Mucosa of descending colon (tissue), 3 donors: Measurements from ENCODE around the gene GFY. TPM values are rescaled to one million over a fixed set of nuclear protein-coding genes. Genes with fewer than 3 reads are reported as not detected.

ENCODE experiments used
- ATAC-seq: fragments of 200-7000 bp; cut with Tn5 transposase; one replicate; pipeline ENCODE4 v1.9.1; 2020; ENCODE audit warnings: mild to moderate bottlenecking, moderate library complexity
- DNase-seq, 3 donors: peaks; one replicate each; pipeline ENCODE4 v3.0.0-alpha.2; 2020
- H3K36me3 ChIP-seq: fragments of 200-600 bp; one replicate; pipeline ENCODE4 v1.8.0; 2021; ENCODE audit warnings: low read depth, mild to moderate bottlenecking
- H3K4me1 ChIP-seq: fragments of 200-600 bp; one replicate; pipeline ENCODE4 v1.8.0; 2021; ENCODE audit warnings: low read depth, mild to moderate bottlenecking
- H3K4me3 ChIP-seq: fragments of 200-600 bp; one replicate; pipeline ENCODE4 v1.8.0; 2021; ENCODE audit warnings: mild to moderate bottlenecking
- H3K9me3 ChIP-seq: fragments of 200-600 bp; one replicate; pipeline ENCODE4 v1.8.0; 2021; ENCODE audit warnings: mild to moderate bottlenecking
- CTCF ChIP-seq: fragments of 200-600 bp; IDR thresholded peaks from one replicate; pipeline ENCODE4 v1.8.0; 2022; ENCODE audit warnings: antibody characterized with exemption, mild to moderate bottlenecking
- intact Hi-C, 2 donors: fragments of 100-400 bp; cut with DNase I in 1 of 2; cut with micrococcal nuclease in 1 of 2; formaldehyde crosslinking; loops; one replicate each; pipeline versions ENCODE4 v1.11.0 to v1.11.1; 2022; cut with DNase I, micrococcal nuclease
- total RNA-seq, 3 donors: library from RNA; stranded (reverse); fragmentation: NEBNext Ultra II Directional in 2 of 3; extraction: Animal tissue kit (Norgen Biotek cat#: 25700) in 2 of 3; gene quantifications; one replicate each; pipeline versions ENCODE4 v1.2.1 to v1.2.4, GENCODE V29; 2021 to 2023
- donor health status: DM: no; HTN: no; CAD: no; lungs with moderate emphysema.
- donor health status: DM: no; HTN: no; CAD: no.
- donor health status: DM: no; HTN: yes; CAD: no.

The GFY gene
- total RNA-seq, 3 donors from 2014 or later: not detected

- no peak for TF ChIP-seq CTCF
- Histone ChIP-seq H3K9me3 (no peaks in the 10 kb centered on the region), H3K4me3 (no peak overlapping the region), H3K36me3 (no peaks in the 10 kb centered on the region), H3K4me1 (no peaks in the 10 kb centered on the region)
- intact Hi-C loops: no loop called here
- ATAC-seq (no peak), DNase-seq (no peak)
Measured at GRCh38 chr19:49400029-49400428, 25.2 kb upstream of the GFY start.

GRCh38 chr19:49403404-49404187 is 21.6 kb upstream of the GFY start:
- intact Hi-C loops: no loop called here
- H3K4me3 ChIP-seq: no peak overlapping the region
- DNase-seq (no peak), ATAC-seq (no peak)
- no peaks in the 10 kb centered on the region for H3K9me3 ChIP-seq
- TF ChIP-seq CTCF: no peak
- no peaks in the 10 kb centered on the region for H3K4me1 ChIP-seq
- H3K36me3 ChIP-seq: no peaks in the 10 kb centered on the region

GRCh38 chr19:49407079-49407478 is 18.1 kb upstream of the GFY start:
- peaks cover 6% of the 10 kb centered on the region for H3K4me1 ChIP-seq
- intact Hi-C loops: no loop called here
- H3K9me3 ChIP-seq: no peaks in the 10 kb centered on the region
- ATAC-seq: no peak
- DNase-seq: no peak
- H3K36me3 ChIP-seq: no peaks in the 10 kb centered on the region
- H3K4me3 ChIP-seq: no peak overlapping the region
- no peak for TF ChIP-seq CTCF

GRCh38 chr19:49407482-49408015 is 17.6 kb upstream of the GFY start:
- no peaks in the 10 kb centered on the region for H3K9me3 ChIP-seq
- H3K4me1 ChIP-seq: peaks cover 6% of the 10 kb centered on the region
- DNase-seq (no peak), ATAC-seq (no peak)
- no peak for TF ChIP-seq CTCF
- intact Hi-C loops: no loop called here
- no peak overlapping the region for H3K4me3 ChIP-seq
- no peaks in the 10 kb centered on the region for H3K36me3 ChIP-seq

- TF ChIP-seq CTCF: no peak
- intact Hi-C loops: no loop called here
Measured at GRCh38 chr19:49408816-49409440, 16.3 kb upstream of the GFY start.

More at GRCh38 chr19:49408816-49409440, 16.3 kb upstream of the GFY start:
- peaks cover 6% of the 10 kb centered on the region for H3K4me1 ChIP-seq
- no peaks in the 10 kb centered on the region for H3K36me3 ChIP-seq
- H3K9me3 ChIP-seq: no peaks in the 10 kb centered on the region
- ATAC-seq (no peak), DNase-seq (no peak)
- no peak overlapping the region for H3K4me3 ChIP-seq
